ENCODE data around the gene MSL3.

DNA sequence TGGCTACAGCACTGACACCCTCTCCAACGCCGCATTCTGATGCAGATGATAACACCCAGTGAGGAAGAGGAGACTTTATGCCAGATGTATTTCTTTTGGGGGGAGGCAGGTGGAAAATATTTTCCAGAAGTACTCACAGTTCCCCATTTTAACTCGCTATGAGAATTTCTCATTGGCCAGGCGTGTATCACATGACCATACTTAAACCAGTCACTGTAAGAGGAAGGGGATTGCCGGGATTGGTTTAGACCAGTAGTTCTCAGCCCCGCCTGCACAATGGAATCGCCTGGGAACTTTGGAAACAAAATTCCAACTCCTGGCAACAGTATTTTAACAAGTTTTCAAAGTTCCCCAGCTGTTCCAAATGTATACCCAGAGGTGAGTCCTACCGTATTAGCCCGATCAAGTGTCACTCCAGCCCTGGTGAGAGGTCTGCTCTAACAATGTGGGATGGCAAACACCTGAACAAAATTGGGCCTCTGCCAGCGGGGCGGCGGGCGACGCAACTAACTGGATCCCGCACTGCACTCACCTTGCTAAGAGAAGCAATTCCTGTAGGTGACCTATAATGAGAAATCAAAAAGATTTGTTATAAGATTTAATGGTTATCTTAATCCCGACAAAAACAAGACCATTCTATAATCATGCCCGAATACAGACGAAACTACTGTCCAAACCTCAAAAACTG lies 2.9 kb upstream of the MSL3 start:
- TF ChIP-seq, protein P1, sequence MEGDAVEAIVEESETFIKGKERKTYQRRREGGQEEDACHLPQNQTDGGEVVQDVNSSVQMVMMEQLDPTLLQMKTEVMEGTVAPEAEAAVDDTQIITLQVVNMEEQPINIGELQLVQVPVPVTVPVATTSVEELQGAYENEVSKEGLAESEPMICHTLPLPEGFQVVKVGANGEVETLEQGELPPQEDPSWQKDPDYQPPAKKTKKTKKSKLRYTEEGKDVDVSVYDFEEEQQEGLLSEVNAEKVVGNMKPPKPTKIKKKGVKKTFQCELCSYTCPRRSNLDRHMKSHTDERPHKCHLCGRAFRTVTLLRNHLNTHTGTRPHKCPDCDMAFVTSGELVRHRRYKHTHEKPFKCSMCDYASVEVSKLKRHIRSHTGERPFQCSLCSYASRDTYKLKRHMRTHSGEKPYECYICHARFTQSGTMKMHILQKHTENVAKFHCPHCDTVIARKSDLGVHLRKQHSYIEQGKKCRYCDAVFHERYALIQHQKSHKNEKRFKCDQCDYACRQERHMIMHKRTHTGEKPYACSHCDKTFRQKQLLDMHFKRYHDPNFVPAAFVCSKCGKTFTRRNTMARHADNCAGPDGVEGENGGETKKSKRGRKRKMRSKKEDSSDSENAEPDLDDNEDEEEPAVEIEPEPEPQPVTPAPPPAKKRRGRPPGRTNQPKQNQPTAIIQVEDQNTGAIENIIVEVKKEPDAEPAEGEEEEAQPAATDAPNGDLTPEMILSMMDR (IDR thresholded peaks at IDR 0.05), result no peak
- no peak for TF ChIP-seq POLR2A (IDR thresholded peaks at IDR 0.05)

Data from stomach (tissue), 4 donors.